Esophagus muscularis mucosa (tissue), 4 donors: ENCODE data around the gene NMRAL1.

Experiments
- EP300 ChIP-seq: sonication (generic); formaldehyde crosslinking; IDR thresholded peaks from one replicate; pipeline ENCODE4 v1.6.1; 2017; ENCODE audit warnings: antibody characterized with exemption
- POLR2A ChIP-seq: fragments of 450-650 bp; IDR thresholded peaks from one replicate; pipeline ENCODE4 v1.6.1; 2017; ENCODE audit warnings: antibody characterized with exemption, moderate library complexity, mild to moderate bottlenecking, low read depth
- POLR2AphosphoS5 ChIP-seq, 2 donors: sonication (generic); formaldehyde crosslinking; IDR thresholded peaks; one replicate each; pipeline ENCODE4 v1.6.1; 2017; ENCODE audit warnings: antibody characterized with exemption in 2 of 2
- TF ChIP-seq, protein P1 (sequence below), 3 experiments: fragments of 200-600 bp in 2 of 3; fragments of 450-650 bp in 1 of 3; sonication (generic) in 2 of 3; IDR thresholded peaks; one replicate each; pipeline ENCODE4 v1.5.1; 2017 to 2019; ENCODE audit warnings: antibody characterized with exemption in 3 of 3, mild to moderate bottlenecking in 2 of 3, moderate library complexity in 1 of 3

DNA sequence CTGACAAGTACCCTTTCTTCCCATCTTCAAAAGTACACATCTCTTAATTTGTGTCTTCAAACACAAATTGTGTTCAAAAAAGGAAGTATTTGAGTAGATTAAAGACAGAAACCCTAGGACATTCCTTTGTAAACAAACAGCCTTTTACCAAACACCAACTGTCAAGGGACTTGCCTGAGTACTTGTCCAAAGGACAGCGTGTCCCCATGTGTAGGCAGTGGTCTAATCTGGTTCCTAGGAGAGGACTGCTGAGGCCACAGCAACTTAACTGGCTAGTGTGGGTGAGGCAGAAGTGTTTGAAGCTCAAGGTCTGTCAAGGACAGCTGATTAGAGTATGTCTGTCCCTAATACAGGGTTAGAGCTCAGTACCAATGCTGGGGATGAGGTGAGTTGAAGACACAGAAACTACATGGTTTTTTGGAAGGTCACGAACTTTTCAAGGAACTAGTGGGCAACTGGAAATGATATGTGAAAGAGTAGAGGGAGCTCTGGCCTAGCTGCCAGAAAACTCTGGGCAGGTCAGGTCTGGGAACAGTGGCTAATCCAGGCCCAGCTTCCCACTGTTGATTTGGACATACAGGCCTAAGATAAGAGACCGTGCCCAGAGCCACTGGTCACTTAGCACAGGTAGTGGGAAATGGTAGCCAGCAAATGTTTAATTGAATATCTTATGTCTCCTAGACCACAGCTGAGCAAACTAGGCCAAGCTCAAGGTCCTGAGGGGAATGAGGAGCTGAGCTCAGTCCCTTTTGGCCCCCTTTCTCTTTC, 11.9 kb upstream of the NMRAL1 start:
- TF ChIP-seq, protein P1, sequence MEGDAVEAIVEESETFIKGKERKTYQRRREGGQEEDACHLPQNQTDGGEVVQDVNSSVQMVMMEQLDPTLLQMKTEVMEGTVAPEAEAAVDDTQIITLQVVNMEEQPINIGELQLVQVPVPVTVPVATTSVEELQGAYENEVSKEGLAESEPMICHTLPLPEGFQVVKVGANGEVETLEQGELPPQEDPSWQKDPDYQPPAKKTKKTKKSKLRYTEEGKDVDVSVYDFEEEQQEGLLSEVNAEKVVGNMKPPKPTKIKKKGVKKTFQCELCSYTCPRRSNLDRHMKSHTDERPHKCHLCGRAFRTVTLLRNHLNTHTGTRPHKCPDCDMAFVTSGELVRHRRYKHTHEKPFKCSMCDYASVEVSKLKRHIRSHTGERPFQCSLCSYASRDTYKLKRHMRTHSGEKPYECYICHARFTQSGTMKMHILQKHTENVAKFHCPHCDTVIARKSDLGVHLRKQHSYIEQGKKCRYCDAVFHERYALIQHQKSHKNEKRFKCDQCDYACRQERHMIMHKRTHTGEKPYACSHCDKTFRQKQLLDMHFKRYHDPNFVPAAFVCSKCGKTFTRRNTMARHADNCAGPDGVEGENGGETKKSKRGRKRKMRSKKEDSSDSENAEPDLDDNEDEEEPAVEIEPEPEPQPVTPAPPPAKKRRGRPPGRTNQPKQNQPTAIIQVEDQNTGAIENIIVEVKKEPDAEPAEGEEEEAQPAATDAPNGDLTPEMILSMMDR (IDR thresholded peaks at IDR 0.05) = no peak
- TF ChIP-seq POLR2AphosphoS5 (IDR thresholded peaks at IDR 0.05) (peak; percentile 26 to 47), POLR2A (no peak), EP300 (no peak)
